Measurements from ENCODE around the gene OTULIN.

The OTULIN gene

DNA sequence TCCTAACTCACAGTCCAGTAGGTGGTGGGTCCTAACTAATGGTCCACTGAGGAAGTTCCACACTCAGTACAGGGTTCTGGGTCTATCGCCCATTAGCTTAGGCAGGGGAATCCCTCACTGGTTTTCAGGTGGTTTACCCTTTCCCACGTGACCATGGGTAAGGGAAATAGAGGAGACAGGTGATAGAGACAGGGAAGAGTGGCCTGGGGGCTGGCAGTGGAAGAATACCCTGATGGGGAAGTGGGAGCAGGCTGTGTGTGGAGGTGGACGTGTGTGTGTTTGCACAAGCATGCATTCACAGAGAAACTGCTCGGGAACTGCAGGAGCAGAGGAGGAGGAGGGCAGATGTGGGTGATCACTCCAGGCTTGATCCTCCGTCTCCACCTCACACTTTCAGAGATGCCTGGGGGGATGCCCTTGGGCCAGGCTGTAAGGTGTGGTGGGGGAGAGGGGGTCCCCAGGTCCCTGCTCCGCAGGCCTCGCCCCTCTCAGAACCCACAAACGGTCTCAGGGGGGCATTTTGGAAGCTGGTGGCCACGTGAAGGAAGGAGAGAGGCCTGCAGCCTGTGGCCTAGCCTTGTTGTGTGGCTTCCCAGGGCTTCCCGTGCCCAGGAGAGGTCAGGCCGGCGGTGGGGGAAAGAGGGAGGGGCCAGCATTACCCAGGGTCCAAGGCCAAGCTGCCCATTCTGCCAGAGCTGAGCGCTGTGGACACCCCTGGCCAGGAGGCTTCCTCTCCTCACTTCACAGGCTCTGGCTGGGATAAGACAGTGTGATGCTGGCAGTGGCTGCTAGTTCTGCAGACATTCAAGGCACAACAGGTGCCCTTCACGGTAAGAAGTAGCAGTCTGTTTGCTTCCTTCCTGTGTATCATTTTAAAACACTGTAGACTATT lies 80.0 kb downstream of the OTULIN start:
- Histone ChIP-seq H3K4me2 (ENCODE audit: low read length) (peak overlapping the region; percentile 7; the same call in 1 of the 2 replicates), H3K9me2 (ENCODE audit: low read depth, low read length) (no peaks in the 10 kb centered on the region), H3K27ac (ENCODE audit: low read depth, low read length, poor library complexity, severe bottlenecking) (peak overlapping the region; percentile 73), H3K79me2 (ENCODE audit: insufficient read depth, low read length) (no peaks in the 10 kb centered on the region), H3K9ac (ENCODE audit: low read length) (no peak overlapping the region), H4K20me1 (ENCODE audit: insufficient read depth, low read length) (no peaks in the 10 kb centered on the region), H3K27me3 (ENCODE audit: insufficient read depth, low read length) (no peaks in the 10 kb centered on the region), H3K4me1 (ENCODE audit: insufficient read depth, low read length, severe bottlenecking) (peaks cover 30% of the 10 kb centered on the region), H3K36me3 (ENCODE audit: insufficient read depth, low read length) (peaks cover 54% of the 10 kb centered on the region; the same call in 1 of the 2 replicates), H3K4me3 (ENCODE audit: low read depth, low read length, poor library complexity, severe bottlenecking) (no peak overlapping the region), H3K9me3 (ENCODE audit: low read length) (no peaks in the 10 kb centered on the region), H3F3A (ENCODE audit: insufficient read depth, low read length) (no peaks in the 10 kb centered on the region), H2AFZ (ENCODE audit: low read length) (no peak overlapping the region)
- TF ChIP-seq CTCF (IDR thresholded peaks at IDR 0.05; ENCODE audit: low read length) (no peak), EZH2 (IDR thresholded peaks at IDR 0.05; ENCODE audit: borderline replicate concordance, low read length) (no peak)

DNA sequence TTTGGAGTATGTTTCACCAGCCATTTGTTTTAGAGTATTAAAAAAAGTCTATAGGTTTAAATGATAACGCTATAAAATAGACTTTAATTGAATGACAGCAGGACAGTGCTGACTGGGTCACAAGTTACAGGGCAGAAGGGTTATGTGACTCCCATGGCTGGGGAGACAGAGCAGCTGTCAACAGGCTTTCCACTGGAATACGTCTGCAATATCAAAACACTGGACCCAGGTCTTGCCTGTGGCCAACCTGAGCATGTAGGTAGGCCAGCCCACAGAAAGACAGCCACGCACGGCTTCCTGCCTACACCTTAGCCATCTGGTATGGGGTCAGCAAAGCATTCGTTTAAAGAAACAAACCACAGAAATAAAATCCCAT lies 80.7 kb downstream of the OTULIN start:
- peak overlapping the region; percentile 73 for H3K27ac ChIP-seq (ENCODE audit: low read depth, low read length, poor library complexity, severe bottlenecking)
- H3K27me3 ChIP-seq (ENCODE audit: insufficient read depth, low read length): no peaks in the 10 kb centered on the region
- H3K4me2 ChIP-seq (ENCODE audit: low read length): peak overlapping the region; percentile 7; the same call in 1 of the 2 replicates
- TF ChIP-seq EZH2 (IDR thresholded peaks at IDR 0.05; ENCODE audit: borderline replicate concordance, low read length) (no peak), CTCF (IDR thresholded peaks at IDR 0.05; ENCODE audit: low read length) (no peak)
- no peak overlapping the region for H2AFZ ChIP-seq (ENCODE audit: low read length)
- peaks cover 56% of the 10 kb centered on the region; the same call in 1 of the 2 replicates for H3K36me3 ChIP-seq (ENCODE audit: insufficient read depth, low read length)
- no peaks in the 10 kb centered on the region for H3K9me3 ChIP-seq (ENCODE audit: low read length)
- no peaks in the 10 kb centered on the region for H3F3A ChIP-seq (ENCODE audit: insufficient read depth, low read length)
- H3K4me3 ChIP-seq (ENCODE audit: low read depth, low read length, poor library complexity, severe bottlenecking): no peak overlapping the region
- H3K4me1 ChIP-seq (ENCODE audit: insufficient read depth, low read length, severe bottlenecking): peaks cover 30% of the 10 kb centered on the region
- H4K20me1 ChIP-seq (ENCODE audit: insufficient read depth, low read length): no peaks in the 10 kb centered on the region
- no peak overlapping the region; the same call in 1 of the 2 replicates for H3K9ac ChIP-seq (ENCODE audit: low read length)
- H3K79me2 ChIP-seq (ENCODE audit: insufficient read depth, low read length): no peaks in the 10 kb centered on the region
- H3K9me2 ChIP-seq (ENCODE audit: low read depth, low read length): no peaks in the 10 kb centered on the region

GRCh38 chr5:14745753-14746152 lies 81.2 kb downstream of the OTULIN start:
- peaks cover 56% of the 10 kb centered on the region for H3K36me3 ChIP-seq (ENCODE audit: insufficient read depth, low read length)
- H3K4me3 ChIP-seq (ENCODE audit: low read depth, low read length, poor library complexity, severe bottlenecking): no peak overlapping the region
- no peaks in the 10 kb centered on the region for H4K20me1 ChIP-seq (ENCODE audit: insufficient read depth, low read length)
- no peaks in the 10 kb centered on the region for H3K9me2 ChIP-seq (ENCODE audit: low read depth, low read length)
- H3K9me3 ChIP-seq (ENCODE audit: low read length): no peaks in the 10 kb centered on the region
- TF ChIP-seq EZH2 (IDR thresholded peaks at IDR 0.05; ENCODE audit: borderline replicate concordance, low read length): no peak
- no peak for TF ChIP-seq CTCF (IDR thresholded peaks at IDR 0.05; ENCODE audit: low read length)
- H3K79me2 ChIP-seq (ENCODE audit: insufficient read depth, low read length): no peaks in the 10 kb centered on the region
- H2AFZ ChIP-seq (ENCODE audit: low read length): no peak overlapping the region
- peaks cover 30% of the 10 kb centered on the region for H3K4me1 ChIP-seq (ENCODE audit: insufficient read depth, low read length, severe bottlenecking)
- no peaks in the 10 kb centered on the region for H3K27me3 ChIP-seq (ENCODE audit: insufficient read depth, low read length)
- no peak overlapping the region; the same call in 1 of the 2 replicates for H3K9ac ChIP-seq (ENCODE audit: low read length)
- peak overlapping the region; percentile 7; the same call in 1 of the 2 replicates for H3K4me2 ChIP-seq (ENCODE audit: low read length)
- H3F3A ChIP-seq (ENCODE audit: insufficient read depth, low read length): no peaks in the 10 kb centered on the region
- peak overlapping the region; percentile 73 for H3K27ac ChIP-seq (ENCODE audit: low read depth, low read length, poor library complexity, severe bottlenecking)
